Renal cortex interstitium (tissue), 15 donors: ENCODE data around the gene LRRC17. TPM values are rescaled to one million over a fixed set of nuclear protein-coding genes. Genes with fewer than 3 reads are reported as not detected.

Source experiments
- DNase-seq, 11 donors: peaks; one replicate each; pipeline ENCODE4 v3.0.0-alpha.2; 2013; ENCODE audit warnings: low read depth in 9 of 11, low spot score in 4 of 11; ENCODE audit errors: extremely low read depth in 1 of 11
- long read RNA-seq, 16 experiments: transcript quantifications; one replicate each; lab custom pipeline, GENCODE V29; 2026
- polyA plus RNA-seq, 3 donors: library from polyadenylated mRNA; unstranded; fragments of 120-200 nt; gene quantifications; one replicate each; pipeline ENCODE4 v1.2.1, GENCODE V29; 2013; ENCODE audit not compliant: insufficient read length in 3 of 3

The LRRC17 gene, protein sequence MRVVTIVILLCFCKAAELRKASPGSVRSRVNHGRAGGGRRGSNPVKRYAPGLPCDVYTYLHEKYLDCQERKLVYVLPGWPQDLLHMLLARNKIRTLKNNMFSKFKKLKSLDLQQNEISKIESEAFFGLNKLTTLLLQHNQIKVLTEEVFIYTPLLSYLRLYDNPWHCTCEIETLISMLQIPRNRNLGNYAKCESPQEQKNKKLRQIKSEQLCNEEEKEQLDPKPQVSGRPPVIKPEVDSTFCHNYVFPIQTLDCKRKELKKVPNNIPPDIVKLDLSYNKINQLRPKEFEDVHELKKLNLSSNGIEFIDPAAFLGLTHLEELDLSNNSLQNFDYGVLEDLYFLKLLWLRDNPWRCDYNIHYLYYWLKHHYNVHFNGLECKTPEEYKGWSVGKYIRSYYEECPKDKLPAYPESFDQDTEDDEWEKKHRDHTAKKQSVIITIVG
- polyA plus RNA-seq, result 10 to 100 TPM; 65.5 to 86.7 (median 82.3) TPM
- long read RNA-seq, donor 1, transcript LRRC17-202 (4 exons, 1,963 nt), result major isoform, 8 of 15 reads
- long read RNA-seq, donor 1, partial matches to known transcripts, result 6 of 15 reads
- long read RNA-seq, donor 1, other reads (novel, unspliced or antisense), result 0 of 15 reads
- long read RNA-seq, donor 2, transcript LRRC17-202 (4 exons, 1,963 nt), result major isoform, 8 of 55 reads
- long read RNA-seq, donor 2, partial matches to known transcripts, result 46 of 55 reads
- long read RNA-seq, donor 2, other reads (novel, unspliced or antisense), result 0 of 55 reads
- long read RNA-seq, donor 3, transcript LRRC17-202 (4 exons, 1,963 nt), result major isoform, 22 of 101 reads
- long read RNA-seq, donor 3, partial matches to known transcripts, result 76 of 101 reads
- long read RNA-seq, donor 3, other reads (novel, unspliced or antisense), result 0 of 101 reads
- long read RNA-seq, donor 4, transcript LRRC17-202 (4 exons, 1,963 nt), result major isoform, 7 of 20 reads
- long read RNA-seq, donor 4, partial matches to known transcripts, result 11 of 20 reads
- long read RNA-seq, donor 4, other reads (novel, unspliced or antisense), result 0 of 20 reads
- long read RNA-seq, donor 5, result 0 reads
- long read RNA-seq, donor 6, transcript LRRC17-202 (4 exons, 1,963 nt), result major isoform, 7 of 48 reads
- long read RNA-seq, donor 6, partial matches to known transcripts, result 39 of 48 reads
- long read RNA-seq, donor 6, other reads (novel, unspliced or antisense), result 0 of 48 reads
- long read RNA-seq, donor 7, transcript LRRC17-202 (4 exons, 1,963 nt), result major isoform, 17 of 35 reads
- long read RNA-seq, donor 7, partial matches to known transcripts, result 14 of 35 reads
- long read RNA-seq, donor 7, other reads (novel, unspliced or antisense), result 0 of 35 reads
- long read RNA-seq, donor 8, result 0 reads
- long read RNA-seq, donor 9, transcript LRRC17-202 (4 exons, 1,963 nt), result major isoform, 8 of 18 reads
- long read RNA-seq, donor 9, partial matches to known transcripts, result 7 of 18 reads
- long read RNA-seq, donor 9, other reads (novel, unspliced or antisense), result 0 of 18 reads
- long read RNA-seq, donor 10, transcript LRRC17-202 (4 exons, 1,963 nt), result major isoform, 8 of 76 reads
- long read RNA-seq, donor 10, partial matches to known transcripts, result 68 of 76 reads
- long read RNA-seq, donor 10, other reads (novel, unspliced or antisense), result 0 of 76 reads
- long read RNA-seq, donor 11, transcript LRRC17-202 (4 exons, 1,963 nt), result major isoform, 9 of 31 reads
- long read RNA-seq, donor 11, partial matches to known transcripts, result 21 of 31 reads
- long read RNA-seq, donor 11, other reads (novel, unspliced or antisense), result 0 of 31 reads
- long read RNA-seq, donor 12, transcript LRRC17-202 (4 exons, 1,963 nt), result major isoform, 5 of 5 reads
- long read RNA-seq, donor 12, partial matches to known transcripts, result 0 of 5 reads
- long read RNA-seq, donor 12, other reads (novel, unspliced or antisense), result 0 of 5 reads
- long read RNA-seq, donor 13, result 0 reads
- long read RNA-seq, donor 14, transcript LRRC17-202 (4 exons, 1,963 nt), result major isoform, 11 of 22 reads
- long read RNA-seq, donor 14, partial matches to known transcripts, result 9 of 22 reads
- long read RNA-seq, donor 14, other reads (novel, unspliced or antisense), result 0 of 22 reads
- long read RNA-seq, donor 15, partial matches to known transcripts, result 7 of 10 reads
- long read RNA-seq, donor 15, other reads (novel, unspliced or antisense), result 0 of 10 reads
- long read RNA-seq, donor 16, transcript LRRC17-202 (4 exons, 1,963 nt), result major isoform, 33 of 40 reads
- long read RNA-seq, donor 16, partial matches to known transcripts, result 5 of 40 reads
- long read RNA-seq, donor 16, other reads (novel, unspliced or antisense), result 0 of 40 reads

DNA sequence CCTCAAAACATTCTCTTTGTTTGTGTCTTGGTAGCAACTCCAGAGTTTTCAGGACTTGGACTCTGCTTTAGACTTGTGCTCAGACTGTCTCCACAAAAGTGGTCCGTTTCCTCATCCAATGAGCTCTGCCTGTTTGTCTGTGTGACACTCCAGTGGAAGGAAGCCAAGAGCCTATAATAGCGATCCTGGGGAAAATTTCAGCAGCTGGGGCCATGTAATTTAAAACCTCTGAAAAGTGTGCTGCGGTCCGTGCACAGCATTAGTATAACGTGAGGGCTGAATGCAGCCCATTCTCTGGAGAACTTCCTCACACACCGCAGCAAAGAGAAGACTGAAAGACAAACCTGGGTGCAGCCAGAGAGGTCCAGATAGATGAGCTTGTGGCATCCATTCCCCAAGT, at the start of gene LRRC17:
LRRC17 (plus strand) TSS at position 259 of the 400 bp plus-strand sequence. CDS start 20,914 bp downstream, outside the sequence.
- DNase-seq, result peak in 9 of 11 donors; percentile 74 to 89 (median 84)

DNA sequence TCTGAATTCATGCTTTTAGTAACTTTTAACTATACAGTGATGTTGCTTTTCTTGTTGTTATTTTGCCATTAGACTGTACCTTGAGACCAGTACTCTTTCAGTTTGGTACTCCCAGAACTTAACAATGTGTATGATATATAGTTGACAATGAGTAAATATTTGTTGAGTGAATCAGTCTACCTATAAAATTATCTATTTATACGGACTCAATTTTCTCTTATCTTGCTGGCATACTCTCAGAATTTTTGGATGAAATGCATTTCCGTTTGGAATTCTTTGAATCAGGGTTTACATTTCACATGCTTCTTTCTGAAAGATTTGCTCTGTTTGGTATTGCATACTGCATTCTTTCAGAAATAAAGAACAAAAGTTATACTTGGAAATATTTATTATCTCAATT, 47.8 kb upstream of the LRRC17 start:
- DNase-seq, result no peak

DNA sequence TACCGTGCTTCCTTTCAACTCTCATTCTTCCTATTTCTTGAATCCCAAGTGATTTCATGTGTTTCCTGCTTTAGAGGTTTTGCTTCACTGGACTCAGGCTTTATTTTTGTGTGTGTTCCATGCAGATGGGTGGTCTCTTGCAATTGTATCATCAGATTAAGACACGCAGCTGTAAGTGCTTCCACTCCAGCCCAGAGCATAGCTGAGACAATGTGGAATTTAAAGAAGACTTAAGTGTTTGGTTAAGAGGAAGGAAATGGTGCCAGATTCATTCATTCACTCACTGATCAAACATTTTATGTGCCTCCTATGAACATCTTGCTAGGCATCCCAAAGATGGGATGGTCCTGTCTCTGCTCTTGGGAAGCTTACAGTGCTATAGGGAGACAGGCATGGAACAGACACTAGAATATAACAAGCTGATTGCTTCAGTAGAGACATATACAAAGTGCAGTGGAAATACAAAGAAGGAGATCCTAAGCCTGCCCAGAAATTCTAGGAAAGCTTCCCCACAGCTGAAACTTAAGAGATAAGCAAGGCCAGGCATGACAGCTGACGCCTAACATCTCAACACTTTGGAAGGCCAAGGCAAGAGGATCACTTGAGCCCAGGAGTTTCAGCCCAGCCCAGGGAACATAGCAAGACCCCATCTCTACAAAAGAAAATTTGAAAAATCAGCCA, 46.1 kb upstream of the LRRC17 start:
- no peak for DNase-seq

DNA sequence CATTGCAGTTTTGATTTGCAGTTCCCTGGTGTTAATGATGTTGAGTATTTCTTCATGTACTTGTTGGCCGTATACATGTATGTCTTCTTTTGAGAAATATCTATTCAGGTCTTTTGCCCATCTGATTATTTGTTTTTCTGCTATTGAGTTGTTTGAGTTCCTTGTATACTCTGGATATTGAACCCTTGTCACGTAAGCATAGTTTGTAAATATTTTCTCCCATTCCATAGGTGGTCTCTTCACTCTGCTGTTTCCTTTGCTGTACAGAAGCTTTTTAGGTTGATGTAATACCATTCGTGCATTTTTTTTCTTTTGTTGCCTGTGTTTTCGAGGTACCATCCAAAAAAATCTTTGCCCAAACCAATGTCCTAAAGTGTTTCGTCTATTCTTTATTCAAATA, 43.6 kb upstream of the LRRC17 start:
- DNase-seq, result no peak

DNA sequence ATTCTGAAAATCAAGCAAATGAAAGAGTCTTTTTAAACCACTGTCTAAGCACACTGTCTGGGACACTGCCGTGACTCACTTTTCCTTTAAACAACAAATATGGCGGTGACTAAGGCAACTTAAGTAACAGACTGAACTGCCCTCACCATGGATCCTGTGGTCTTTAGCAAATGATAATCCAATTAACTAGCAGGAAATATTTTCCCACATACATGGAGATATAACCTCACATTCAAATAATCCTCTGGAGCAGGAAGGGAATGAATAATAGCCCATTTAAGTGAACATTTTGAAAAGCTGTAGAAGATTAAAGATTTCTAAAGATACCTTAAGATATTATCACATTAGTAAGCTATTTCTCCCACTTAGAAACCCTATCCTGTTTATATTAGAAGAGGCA, 40.3 kb upstream of the LRRC17 start:
- no peak for DNase-seq

DNA sequence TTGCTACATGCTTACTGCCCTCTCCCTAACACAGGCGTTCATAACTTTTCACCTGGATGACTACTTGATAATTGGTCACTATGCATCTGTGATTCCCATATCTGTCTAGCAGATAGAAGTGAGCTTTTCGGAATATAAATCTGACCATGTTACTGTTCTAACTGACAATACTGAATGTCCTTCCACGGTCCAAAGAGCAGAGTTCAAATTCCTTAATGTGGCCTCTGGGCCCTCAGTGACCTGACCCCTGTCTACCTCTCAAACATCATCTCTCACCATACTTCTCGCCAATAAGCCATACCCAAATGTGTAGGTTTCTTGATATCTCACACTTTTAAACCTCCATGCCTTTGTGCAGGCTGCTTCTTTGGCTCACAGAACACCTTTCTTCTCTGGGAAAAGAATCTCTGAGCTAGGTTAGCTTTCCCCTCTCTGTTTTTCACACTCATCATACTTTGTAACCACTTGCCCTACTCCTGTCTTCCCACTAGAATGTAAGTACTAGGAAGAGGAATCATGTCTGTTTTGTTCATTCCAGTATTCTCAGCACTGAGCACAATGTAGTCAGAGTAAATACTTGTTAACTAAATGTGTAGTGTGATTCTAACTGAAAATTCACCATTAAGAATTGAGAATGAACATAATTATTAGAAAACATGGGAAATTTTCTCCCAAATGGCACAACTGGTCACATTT, 39.2 kb upstream of the LRRC17 start:
- no peak for DNase-seq

DNA sequence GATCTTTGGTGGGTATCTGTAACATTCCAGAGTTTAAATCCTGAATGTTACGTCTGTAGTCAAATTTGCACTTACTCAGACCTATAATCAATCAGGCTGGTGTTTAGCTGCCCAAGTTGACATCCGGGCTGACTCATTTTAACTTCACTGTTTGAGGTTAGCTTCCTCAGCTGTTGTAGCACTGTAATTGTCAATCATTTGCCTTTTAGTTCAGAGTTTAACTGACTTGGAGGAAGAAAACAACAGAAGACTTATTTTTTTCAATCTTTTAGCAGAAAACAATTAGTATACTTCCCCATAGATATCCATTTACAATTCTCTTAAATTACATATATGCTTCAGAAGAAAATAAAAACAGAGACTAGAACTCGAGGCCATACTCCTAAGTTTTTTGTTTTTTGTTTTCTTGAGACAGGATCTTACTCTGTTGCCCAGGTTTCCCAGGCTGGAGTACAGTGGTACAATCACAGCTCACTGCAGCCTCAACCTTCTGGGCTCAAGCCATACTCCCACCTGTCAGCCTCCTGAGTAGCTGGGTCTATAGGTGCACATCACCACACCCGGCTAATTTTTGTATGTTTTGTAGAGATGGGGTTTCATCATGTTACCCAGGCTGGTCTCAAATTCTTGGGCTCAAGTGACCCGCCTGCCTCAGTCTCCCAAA, 38.5 kb upstream of the LRRC17 start:
- DNase-seq, result no peak

DNA sequence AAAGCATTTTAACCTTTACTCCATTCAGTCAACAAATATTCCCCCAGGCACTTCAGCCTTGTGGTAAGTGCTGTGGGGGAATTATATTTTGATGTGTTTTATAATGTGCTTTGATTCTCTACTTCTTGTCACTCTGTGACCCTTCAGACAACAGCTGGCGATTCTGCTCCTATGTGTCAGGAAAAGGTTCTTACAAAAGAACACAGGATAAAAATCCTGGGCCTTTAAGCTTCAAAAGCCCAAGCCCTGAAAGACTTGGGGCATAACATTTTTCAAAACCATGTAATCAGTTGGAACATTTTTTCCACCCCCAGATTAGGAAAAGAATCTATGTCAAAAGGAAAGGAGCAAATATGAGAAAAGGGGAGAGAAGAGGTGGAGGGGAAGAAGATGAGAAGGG, 37.8 kb upstream of the LRRC17 start:
- no peak for DNase-seq

DNA sequence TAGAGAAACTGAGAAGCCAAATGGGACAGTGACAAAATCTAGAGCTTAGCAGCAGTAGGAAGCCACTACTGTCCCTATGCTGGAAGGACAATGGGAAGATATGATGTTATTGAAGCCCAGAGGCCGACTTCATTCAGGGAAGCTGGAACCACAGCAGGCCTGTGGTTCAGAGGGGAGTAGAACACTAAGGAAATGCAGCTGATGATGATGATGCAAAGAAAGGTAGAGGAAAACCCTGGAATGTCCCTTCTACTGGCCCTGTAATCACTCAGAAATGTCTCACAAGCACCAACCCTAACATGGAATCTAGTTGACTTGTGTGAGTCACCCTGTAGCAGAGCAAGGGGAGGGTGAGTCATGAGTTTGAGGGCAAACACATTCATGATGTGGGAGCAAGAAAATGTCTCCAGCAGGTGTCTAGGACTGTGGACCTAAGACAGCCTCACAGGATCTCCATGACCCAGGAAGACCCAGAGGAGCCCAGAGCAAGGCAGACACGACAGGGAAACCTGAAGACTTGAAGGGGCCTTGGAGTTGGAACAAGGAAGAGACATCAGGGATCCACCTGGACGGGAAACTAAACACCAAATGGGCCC, 37.0 kb upstream of the LRRC17 start:
- DNase-seq, result no peak

DNA sequence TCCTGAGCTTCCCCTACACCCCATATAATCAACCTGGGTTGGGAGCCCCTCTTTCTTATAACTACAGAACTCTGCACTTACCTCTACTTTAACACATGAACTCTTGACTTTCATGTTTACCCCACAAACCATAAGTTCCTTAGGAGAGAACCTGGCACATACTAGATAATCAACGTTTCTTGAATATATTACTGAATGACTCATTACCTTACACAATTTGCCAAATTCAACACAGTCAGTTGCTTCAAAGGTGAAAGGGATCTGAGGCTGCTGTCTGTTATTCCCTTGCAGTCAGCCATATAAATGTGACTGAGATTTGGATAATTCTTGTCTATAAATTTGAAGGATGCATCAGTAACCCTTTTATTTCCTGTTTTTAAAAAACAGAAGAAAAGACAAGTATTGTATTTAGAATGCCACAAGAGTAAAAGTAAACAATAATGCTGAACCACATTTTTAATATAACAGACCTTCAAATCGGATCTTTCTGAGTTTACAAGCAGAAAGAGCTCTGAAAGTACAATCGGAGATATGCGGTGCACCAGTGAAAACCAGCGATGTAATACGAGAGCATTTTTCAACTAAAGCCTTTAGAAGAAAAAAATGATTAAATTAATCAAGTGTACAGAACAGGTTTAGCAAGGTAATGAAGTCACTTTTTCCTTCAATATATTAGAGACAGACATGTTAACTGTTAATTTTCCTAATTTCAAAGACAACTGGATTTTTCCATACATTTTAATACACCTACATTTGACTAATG, 29.5 kb upstream of the LRRC17 start:
- DNase-seq, result no peak

DNA sequence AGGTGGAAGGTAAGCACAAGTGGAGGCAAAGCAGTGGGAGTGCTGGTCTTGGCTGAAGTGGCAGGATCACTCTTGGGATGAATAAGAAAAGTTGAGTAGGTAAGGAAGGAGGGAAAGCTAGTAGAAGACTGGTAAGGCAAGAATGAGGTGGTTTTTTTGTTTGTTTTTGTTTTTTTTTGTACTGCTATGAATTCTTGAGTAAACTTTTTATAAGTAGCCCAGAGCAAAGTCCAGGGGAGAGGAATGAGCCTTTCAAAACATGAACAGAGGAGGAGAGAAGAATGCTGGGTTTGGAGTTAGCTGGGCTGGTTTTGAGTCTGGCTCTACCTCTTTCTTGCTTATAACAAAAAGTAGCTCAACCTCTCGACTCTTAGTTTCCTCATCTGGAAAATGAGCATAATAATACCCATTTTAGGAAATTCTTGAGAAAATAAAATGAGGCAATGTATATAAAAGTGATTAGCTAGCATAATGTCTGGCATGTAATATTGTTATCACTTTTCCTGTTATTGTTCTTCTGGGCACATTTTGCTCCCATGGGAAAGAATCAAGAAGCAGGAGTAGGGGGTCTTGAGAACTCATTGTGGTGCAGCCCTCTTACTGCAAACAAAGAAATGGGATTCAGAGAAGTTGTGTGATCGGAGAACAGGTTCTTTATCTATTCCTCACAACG, 24.1 kb upstream of the LRRC17 start:
- no peak for DNase-seq

DNA sequence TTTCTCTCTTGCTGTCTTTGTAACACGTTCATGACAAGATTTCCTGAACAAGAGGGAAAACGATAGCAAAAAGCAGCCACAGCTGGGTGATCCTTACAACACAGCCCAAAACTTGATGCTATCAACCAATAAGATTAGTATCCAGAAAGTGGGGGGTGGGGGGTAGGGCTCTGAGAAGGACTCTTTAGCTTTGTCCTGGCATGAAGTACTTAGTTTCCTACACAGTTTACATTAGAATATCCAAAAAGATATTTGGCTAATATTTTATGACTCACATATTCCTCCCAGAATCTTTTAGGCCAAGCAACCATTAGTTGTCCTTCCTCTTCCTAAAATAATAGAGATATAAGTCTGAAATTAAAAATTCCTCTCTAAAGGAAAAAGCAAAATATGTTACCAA, 22.9 kb upstream of the LRRC17 start:
- no peak for DNase-seq

DNA sequence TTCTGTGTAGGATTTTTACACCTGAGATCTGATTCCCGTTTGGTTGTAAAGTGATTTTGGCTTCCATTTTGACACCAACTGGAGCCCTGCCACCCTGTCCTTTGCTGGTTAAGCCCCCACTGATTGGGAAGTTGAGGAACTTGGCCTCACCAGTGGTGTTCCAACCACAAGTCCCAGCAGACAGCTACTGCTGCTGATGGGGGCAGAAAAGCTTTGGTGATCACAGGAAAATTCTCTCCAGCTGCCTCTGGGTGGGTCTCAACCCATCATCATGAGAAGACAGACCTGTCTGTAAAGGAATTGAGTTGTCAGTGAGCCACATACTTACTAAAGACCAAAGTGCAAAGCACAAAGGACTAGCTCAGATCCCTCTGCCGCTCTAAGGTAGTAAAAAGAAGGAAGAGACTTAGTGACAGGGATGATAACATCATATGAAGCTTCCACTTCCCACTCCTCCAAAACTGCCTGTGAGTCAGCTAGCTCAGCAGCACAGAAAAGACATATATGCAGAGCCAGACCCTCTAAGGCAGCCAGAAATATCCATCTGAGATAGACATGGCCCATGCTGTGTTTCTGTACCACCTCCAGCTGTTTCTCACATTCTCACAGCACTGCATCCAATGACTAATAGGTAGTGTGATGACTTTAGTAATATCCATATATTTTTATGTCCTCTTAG, 22.4 kb upstream of the LRRC17 start:
- no peak for DNase-seq
